ENCODE data around the gene NFIX. TPM values are rescaled to one million over a fixed set of nuclear protein-coding genes. Genes with fewer than 3 reads are reported as not detected.
A peak's percentile ranks its signal among the peaks of the same experiment; 100 is the strongest.

NFIX gene
- total and polyA plus RNA-seq, 2 donors (not counting 1 experiment from before 2014, with no cell fraction given): 35.7 to 74.8 TPM

DNA sequence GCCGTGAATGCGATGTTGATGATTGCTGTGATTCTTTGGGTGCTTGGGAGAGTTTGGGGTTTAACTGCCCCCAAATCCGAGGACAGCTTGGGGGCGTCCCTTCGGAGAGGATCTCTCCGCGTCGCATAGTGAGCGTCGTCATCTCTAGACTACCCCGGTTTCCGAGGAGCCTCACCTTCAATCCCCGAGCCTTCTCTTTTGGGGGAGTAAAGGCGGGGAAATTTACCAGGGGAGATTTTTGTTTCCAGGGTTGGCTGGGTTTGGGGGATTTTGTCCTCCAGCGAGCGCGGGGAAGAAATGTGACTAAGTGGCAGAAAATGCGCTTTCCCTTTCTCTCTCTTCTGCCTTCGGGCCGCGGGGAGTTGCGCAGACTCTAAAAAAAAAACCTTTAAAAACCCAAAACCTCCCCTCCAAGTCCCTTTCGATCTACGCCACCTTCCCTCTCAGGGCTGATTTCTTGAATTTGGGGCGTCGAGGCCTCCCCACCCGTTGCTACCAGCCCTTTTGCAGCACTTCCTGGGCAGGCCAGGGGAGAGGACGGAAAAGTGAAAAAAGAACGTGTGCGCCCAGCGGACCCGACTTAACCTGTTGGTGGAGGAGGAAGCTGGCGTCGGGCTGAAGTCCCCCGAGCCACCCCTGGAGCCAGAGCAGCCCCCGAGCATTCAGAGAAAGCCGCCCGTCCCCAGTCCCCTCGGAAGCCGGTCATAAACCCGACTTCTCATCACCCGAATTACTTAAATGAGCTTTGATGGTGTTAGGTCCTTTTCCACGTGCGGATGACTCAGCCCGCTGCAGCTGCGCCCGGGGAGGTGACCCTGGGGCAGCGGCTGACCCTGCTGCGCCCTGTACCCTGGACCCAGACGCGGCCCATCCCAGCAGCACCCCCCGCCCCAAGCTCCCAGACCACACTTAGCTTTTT lies 17.7 kb downstream of the NFIX start:
- Histone ChIP-seq H2AFZ (ENCODE audit: low read length) (no peak overlapping the region), H3K27ac (ENCODE audit: insufficient read depth, low read length) (peak overlapping the region; percentile 99), H3K27me3 (ENCODE audit: control insufficient read depth, insufficient read depth, low read length) (no peaks in the 10 kb centered on the region), H4K20me1 (ENCODE audit: control insufficient read depth, extremely low read depth, insufficient read depth, low read length) (no peaks in the 10 kb centered on the region), H3K79me2 (ENCODE audit: control insufficient read depth, insufficient read depth, low read length) (peaks cover 94% of the 10 kb centered on the region), H3K9ac (ENCODE audit: insufficient read depth, low read length) (peak overlapping the region; percentile 81), H3K4me3 (replicated peaks in 1 of 4; ENCODE audit: control extremely low read depth in 1 of 4, insufficient read depth in 1 of 4, low read depth in 3 of 4, low read length in 4 of 4) (peak overlapping the region; percentile 19 to 63 (median 55)), H3K4me1 (ENCODE audit: control insufficient read depth, extremely low read depth, insufficient read depth, low read length) (peaks cover 30% of the 10 kb centered on the region), H3K4me2 (ENCODE audit: extremely low read depth, insufficient read depth, low read length) (peak overlapping the region; percentile 100), H3K9me3 (ENCODE audit: control insufficient read depth, insufficient read depth, low read depth, low read length) (no peaks in the 10 kb centered on the region), H3K36me3 (ENCODE audit: control insufficient read depth, insufficient read depth, low read length) (peaks cover 10% of the 10 kb centered on the region)
- DNase-seq (ENCODE audit: low read depth in 2 of 2): peak; percentile 79 to 81
- TF ChIP-seq, protein P1, sequence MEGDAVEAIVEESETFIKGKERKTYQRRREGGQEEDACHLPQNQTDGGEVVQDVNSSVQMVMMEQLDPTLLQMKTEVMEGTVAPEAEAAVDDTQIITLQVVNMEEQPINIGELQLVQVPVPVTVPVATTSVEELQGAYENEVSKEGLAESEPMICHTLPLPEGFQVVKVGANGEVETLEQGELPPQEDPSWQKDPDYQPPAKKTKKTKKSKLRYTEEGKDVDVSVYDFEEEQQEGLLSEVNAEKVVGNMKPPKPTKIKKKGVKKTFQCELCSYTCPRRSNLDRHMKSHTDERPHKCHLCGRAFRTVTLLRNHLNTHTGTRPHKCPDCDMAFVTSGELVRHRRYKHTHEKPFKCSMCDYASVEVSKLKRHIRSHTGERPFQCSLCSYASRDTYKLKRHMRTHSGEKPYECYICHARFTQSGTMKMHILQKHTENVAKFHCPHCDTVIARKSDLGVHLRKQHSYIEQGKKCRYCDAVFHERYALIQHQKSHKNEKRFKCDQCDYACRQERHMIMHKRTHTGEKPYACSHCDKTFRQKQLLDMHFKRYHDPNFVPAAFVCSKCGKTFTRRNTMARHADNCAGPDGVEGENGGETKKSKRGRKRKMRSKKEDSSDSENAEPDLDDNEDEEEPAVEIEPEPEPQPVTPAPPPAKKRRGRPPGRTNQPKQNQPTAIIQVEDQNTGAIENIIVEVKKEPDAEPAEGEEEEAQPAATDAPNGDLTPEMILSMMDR (conservative IDR thresholded peaks at IDR 0.05 in 1 of 2, IDR thresholded peaks at IDR 0.05 in 1 of 2; ENCODE audit: low read depth in 1 of 2, low read length in 2 of 2): no peak
- no peak for TF ChIP-seq EZH2 (IDR thresholded peaks at IDR 0.05; ENCODE audit: low read length, missing control alignments)

DNA sequence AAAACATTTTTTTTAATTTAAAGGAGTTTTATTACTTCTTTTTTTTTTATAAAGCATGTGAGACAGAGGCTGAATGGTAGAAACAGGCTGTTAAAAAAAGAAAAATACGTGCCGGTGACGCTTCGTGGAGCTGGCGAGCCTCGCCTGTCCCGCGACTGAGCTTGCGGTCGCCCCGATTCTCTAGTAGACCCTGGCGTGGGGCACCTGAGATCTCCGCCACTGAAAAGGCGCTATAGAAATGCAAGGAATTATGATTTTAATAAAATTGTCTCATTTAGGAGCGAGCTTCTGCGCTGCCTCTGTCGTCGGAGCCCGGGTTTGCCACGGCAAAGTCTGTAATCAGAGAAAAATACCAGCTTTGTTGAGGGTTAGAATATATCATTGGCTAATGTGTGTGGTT lies 18.4 kb downstream of the NFIX start:
- Histone ChIP-seq H3K27me3 (ENCODE audit: control insufficient read depth, insufficient read depth, low read length) (no peaks in the 10 kb centered on the region), H3K4me2 (ENCODE audit: extremely low read depth, insufficient read depth, low read length) (peak overlapping the region; percentile 100), H3K36me3 (ENCODE audit: control insufficient read depth, insufficient read depth, low read length) (peaks cover 10% of the 10 kb centered on the region), H3K4me3 (replicated peaks in 1 of 4; ENCODE audit: control extremely low read depth in 1 of 4, insufficient read depth in 1 of 4, low read depth in 3 of 4, low read length in 4 of 4) (peak overlapping the region in 3 of 4 experiments; percentile 50 to 63 (median 60)), H3K79me2 (ENCODE audit: control insufficient read depth, insufficient read depth, low read length) (peaks cover 94% of the 10 kb centered on the region), H4K20me1 (ENCODE audit: control insufficient read depth, extremely low read depth, insufficient read depth, low read length) (no peaks in the 10 kb centered on the region), H3K9ac (ENCODE audit: insufficient read depth, low read length) (peak overlapping the region; percentile 81), H3K9me3 (ENCODE audit: control insufficient read depth, insufficient read depth, low read depth, low read length) (no peaks in the 10 kb centered on the region), H2AFZ (ENCODE audit: low read length) (no peak overlapping the region), H3K4me1 (ENCODE audit: control insufficient read depth, extremely low read depth, insufficient read depth, low read length) (peaks cover 30% of the 10 kb centered on the region), H3K27ac (ENCODE audit: insufficient read depth, low read length) (peak overlapping the region; percentile 99)
- DNase-seq (ENCODE audit: low read depth in 2 of 2): peak in 1 of 2 donors; percentile 53
- TF ChIP-seq, protein P1 (conservative IDR thresholded peaks at IDR 0.05 in 1 of 2, IDR thresholded peaks at IDR 0.05 in 1 of 2; ENCODE audit: low read depth in 1 of 2, low read length in 2 of 2): no peak
- TF ChIP-seq EZH2 (IDR thresholded peaks at IDR 0.05; ENCODE audit: low read length, missing control alignments): no peak

DNA sequence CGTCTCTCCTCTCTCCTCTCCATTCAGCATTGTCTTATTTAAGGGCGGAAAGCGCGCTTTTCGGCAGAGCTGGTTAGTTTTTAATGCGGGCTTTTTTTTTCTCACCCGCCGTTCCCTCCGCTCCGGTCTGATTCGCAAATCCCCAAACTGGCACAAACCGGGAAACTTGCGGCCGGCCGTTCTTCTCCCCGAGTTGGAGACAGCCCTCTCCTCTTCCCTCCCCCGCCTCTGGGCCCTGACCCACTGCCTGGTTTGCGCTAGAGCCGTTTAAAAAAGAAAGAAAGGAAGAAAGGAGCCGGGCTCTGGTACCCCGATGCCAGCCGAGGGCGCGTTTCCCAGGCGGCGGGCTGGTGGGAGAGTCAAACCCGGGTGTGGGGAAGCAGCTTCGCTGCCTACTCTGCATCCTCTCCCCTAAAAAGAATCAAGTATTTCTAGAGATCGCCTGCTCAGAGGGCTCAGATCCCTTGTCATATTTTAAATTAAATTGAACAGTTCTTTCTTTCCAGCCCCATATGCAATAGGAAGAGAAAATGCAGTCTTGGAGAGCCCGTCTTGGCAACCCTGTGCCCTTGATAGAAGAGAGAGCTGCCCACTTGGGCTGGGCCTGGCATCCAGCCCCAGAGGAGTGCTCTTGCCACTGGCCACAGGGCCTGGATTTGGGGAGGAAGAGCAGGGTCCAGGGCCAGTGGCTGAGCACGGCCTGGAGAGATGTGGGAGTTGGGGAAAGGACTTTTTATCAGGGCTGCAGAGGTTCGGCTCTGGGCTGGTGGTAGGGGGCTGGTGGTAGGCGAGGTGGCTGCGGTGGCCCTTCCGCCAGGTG lies 19.0 kb downstream of the NFIX start:
- peaks cover 94% of the 10 kb centered on the region for H3K79me2 ChIP-seq (ENCODE audit: control insufficient read depth, insufficient read depth, low read length)
- peak overlapping the region; percentile 100 for H3K4me2 ChIP-seq (ENCODE audit: extremely low read depth, insufficient read depth, low read length)

More for the DNA sequence above, 19.0 kb downstream of the NFIX start:
- H3K4me1 ChIP-seq (ENCODE audit: control insufficient read depth, extremely low read depth, insufficient read depth, low read length): peaks cover 30% of the 10 kb centered on the region
- no peaks in the 10 kb centered on the region for H3K9me3 ChIP-seq (ENCODE audit: control insufficient read depth, insufficient read depth, low read depth, low read length)
- H4K20me1 ChIP-seq (ENCODE audit: control insufficient read depth, extremely low read depth, insufficient read depth, low read length): no peaks in the 10 kb centered on the region
- H3K27me3 ChIP-seq (ENCODE audit: control insufficient read depth, insufficient read depth, low read length): no peaks in the 10 kb centered on the region
- peak overlapping the region; percentile 6 to 63 (median 50) for H3K4me3 ChIP-seq (replicated peaks in 1 of 4; ENCODE audit: control extremely low read depth in 1 of 4, insufficient read depth in 1 of 4, low read depth in 3 of 4, low read length in 4 of 4)
- peaks cover 7% of the 10 kb centered on the region for H3K36me3 ChIP-seq (ENCODE audit: control insufficient read depth, insufficient read depth, low read length)
- TF ChIP-seq, protein P1 (conservative IDR thresholded peaks at IDR 0.05 in 1 of 2, IDR thresholded peaks at IDR 0.05 in 1 of 2; ENCODE audit: low read depth in 1 of 2, low read length in 2 of 2): no peak
- no peak for TF ChIP-seq EZH2 (IDR thresholded peaks at IDR 0.05; ENCODE audit: low read length, missing control alignments)
- DNase-seq (ENCODE audit: low read depth in 2 of 2): peak; percentile 23 to 61
- no peak overlapping the region for H2AFZ ChIP-seq (ENCODE audit: low read length)
- H3K27ac ChIP-seq (ENCODE audit: insufficient read depth, low read length): peak overlapping the region; percentile 99
- H3K9ac ChIP-seq (ENCODE audit: insufficient read depth, low read length): peak overlapping the region; percentile 55
